Suppressor macrophage treated with lipopolysaccharide for 4 hours (primary cell): ENCODE measurements around the gene TRMT44.

Experiments
- DNase-seq: peaks from one replicate; pipeline ENCODE4 v3.0.0-alpha.2; 2020

TRMT44 gene

DNA sequence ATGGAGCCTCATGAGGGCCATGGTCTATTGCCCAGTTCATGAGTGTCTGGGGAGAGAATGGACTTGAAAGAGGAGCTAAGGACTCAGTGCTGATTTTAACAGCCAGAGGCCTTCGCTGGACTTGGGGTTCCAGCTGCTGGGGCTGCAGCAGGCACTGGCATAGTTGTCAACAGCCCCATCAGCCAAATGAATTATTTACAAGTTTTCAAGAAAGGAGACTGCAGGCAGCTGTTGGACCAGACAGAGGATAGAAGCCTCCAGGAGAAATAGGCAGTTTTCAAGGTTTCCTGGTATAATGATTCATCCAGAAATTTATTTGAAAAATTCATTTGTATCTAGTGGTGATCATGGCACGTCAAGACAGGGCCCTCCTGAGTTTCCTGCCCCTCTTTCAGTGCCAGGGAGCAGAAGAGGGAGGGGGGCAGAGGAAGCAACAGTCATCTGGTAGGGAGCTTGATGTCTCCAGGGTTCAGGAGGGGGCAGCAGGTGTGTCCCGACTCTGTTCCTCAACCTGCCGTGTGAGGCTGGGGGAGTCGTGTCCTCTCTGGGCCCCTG is 76.5 kb downstream of the TRMT44 start:
- no peak for DNase-seq

DNA sequence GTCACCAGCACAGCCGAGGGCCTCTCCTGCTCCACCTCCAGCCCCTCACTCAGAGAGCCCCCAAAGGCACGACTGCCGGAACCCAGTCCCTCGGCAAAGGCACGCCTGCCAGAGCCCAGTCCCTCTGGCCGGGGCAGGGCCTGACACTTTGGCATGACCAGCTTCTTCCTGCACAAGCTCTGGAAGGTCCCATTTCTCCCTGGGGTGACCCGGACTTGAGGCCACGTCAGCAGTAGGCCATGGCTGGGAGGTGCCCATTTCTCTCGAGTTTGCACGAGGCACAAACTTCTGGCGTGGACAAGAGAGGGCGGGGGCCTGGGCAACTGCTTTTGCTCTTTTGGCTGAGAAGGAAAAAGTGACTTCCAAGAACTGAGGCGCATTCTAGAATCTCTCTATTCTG is 77.4 kb downstream of the TRMT44 start:
- DNase-seq: no peak

DNA sequence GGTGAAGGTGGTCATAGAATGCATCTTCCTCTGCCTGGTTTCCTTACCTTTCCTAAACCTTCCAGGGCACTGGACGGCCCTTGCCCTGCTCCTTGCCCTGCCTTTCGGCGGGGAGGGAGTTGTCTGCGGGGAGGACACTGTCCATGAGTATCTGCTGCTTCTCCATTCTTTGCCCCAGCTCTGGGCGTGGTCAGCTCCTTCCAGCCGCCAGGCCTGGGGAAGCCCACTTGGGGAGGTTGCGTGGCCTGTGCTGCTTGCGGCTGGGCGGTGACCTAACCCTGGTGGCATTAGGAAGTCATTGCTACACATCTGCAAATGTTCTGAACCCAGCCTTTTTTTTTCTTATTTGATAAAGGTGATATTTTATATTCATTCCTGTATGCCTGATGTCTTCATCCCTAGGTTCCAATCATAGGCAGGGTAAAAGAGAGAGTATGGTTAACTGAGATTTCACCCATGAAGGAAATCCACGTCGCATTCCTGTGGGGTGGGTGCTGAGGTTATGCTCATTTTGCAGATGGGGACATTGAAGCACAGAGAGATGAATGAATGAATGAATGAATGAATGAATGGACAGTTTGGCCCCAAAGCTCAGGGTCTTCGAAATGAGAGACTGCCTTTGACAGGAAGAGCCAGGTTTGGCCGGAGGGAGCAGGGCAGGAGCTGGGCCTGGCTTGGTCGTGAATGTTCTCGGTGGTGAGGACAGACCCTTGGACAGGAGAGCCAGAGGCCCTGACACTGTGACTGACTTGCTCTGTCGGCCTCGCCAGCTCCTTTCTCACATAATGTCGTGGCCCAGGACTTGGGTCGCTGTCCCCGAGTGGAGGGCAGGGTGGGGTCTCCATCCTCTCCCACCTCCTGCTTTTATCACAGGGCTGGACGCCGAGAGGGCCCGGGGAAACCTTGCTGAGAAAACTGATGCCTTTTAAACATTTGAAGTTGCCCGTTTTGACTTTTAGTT is 81.9 kb downstream of the TRMT44 start:
- no peak for DNase-seq

DNA sequence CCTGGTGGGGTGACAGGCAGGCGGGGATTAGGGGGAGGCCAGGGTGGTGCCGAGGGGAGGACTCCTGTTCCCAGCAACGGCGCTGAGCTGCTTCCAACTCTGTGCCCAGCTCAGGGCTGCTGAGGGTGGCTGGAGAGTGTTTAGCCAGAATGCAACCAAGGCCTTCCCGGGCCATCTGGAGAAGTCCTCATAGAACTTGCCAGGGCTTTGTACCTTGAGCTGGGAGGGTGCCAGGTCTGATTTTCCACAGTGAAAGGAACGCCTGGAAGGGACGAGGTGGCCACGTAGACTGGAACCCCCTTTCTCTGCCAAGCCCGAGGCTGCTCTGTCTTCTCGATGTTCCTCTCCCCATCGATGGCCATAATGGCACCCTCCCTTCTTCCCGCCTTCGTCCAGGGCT is 82.6 kb downstream of the TRMT44 start:
- DNase-seq: no peak

DNA sequence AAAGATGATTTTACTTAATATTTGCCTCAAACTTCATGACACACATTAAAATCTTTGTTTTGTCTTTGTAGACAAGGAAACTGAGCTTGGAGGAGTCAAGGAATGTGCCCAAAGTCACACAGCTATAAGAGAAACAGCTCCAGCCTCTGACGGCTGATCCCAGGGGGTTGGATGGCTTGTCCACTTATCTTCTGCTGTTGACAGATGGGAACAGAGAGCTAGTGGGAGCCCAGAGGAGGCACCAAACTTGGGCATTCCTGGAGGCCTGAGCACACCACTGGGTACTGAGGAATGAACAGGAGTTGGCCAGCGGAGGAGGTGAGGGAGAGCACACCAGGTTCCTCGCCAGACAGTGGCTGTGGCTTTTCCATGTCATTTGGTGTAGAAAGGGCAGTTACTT is 83.2 kb downstream of the TRMT44 start:
- no peak for DNase-seq

DNA sequence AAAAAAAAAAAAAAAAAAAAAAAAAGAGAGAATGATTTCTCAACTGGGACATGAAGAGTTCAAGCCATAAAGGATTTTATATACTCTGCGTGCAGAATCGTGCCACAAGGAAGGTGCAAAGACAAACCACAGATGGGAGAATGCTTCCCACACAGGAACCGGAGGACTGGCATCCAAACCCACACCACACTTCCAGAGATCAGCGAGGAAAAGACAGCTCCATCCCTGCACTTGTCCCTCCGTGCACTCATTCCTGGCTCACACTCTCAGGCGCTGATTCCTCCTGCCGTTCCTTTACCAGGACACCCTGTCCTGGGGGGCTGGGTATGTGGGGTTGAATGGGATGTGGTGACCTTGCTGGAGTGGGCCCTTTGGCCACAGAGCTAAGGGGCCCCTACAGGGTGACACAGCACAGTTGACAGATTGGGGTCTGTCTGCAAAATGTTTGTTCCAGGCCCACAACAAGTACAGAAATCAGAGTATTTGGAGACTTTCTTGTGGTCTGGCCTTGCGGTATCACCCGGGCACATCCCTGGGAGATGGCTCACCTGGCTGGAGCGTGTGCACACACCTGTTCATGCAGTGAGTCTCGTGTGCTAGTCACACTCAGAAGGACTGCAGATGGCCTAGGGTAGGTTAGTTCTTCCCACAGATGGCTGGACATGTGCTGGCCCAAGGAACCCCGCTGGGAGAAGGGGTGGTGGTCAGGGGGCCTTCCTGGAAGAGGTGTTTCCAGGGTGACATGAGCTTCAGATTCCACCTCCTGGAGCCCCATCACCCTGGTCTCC is 84.2 kb downstream of the TRMT44 start:
- DNase-seq: no peak

DNA sequence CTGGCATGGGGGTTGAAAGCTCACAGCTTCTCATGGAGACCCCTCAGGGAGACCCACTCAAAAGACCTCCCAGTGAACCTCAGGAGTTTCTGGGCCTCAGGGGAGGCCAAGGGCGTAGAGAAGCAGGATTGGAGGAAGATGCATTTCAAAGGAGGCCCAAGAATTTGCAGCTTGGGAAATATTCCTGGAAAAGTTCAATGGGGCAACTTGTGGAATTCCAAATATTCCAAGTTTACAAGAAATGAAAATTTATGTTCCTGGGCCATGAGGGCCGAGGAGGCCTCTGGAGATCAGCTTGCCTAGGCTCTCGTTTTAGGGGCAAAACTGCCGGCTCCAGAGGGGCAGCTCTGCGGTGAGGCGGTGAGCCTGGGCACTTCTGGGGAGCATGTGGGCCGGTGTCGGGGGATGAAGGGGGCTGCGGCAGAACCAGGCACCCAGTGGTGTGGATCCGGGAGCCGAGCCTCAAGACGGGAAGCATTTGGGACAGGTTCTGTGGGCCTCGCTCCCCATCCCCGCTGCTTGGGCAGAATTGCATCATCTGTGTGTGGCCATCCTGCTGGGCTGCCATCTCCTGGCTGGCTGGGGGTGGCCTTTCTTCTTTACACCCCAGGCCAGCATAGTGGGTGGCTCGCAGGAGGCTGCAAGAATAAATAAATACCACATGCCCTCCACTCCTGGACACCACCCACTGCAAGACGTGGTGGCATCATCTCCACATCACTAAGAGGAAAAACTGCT is 85.0 kb downstream of the TRMT44 start:
- no peak for DNase-seq
